Fibroblast of skin of left biceps (primary cell): Measurements from ENCODE around the gene CRABP2.

ENCODE experiments used
- DNase-seq, 2 experiments: peaks; one replicate each; pipeline ENCODE4 v3.0.0-alpha.2; 2013; ENCODE audit warnings: low read depth in 2 of 2

CRABP2 gene

DNA sequence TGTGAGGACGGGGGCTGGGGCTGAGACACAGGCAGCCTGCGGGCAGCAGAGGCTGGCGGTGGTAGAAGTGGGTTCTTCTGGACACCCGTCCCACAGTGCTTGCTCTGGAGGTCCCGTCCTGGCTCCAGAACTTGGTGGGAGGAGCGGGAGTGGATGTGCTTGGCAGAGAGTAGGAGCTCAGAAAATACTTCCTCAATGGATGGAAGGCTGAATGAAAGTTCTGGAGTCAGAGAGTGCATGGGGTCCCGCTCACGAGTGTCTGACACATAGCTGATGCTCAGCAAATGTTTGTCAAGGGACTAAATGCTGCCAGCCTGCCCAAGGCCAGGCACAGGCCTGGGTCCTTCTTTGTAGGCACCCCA lies 14.7 kb downstream of the CRABP2 start:
- no peak for DNase-seq

DNA sequence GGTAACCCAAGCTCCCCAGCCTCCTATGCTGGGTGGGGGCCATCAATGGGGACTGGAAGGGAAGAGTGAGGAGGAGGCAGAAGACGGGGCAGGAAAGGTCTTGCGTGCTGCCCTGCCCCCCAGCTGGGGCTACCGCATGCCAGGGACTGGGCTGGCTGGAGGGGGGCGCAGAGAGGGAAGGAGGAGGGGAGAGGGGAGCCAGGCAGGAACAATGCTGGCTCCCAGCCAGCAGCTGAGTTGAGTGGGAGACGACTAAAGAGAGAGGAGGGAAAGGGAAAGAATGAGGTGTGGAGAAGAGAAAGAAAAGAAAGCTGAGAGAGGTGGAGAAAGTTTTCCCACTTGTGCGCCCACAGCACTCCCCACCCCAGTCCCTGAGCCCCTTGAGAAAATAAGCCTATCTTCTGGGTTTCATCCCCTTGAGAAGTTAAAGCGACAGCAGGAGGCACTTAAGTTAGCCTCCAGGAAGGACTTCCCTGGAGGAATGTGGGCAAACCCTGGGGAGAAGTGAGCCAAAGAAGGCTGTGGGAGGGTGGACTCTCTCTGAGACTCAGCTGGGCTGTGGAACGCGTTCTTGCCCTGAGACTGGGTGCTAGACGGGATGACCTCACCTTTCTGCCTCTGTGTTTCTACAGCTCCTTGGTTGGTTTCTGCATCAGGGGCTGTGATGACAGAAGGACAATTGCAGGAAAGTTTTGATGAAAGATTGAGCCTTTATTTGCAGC lies 15.3 kb downstream of the CRABP2 start:
- DNase-seq = no peak

DNA sequence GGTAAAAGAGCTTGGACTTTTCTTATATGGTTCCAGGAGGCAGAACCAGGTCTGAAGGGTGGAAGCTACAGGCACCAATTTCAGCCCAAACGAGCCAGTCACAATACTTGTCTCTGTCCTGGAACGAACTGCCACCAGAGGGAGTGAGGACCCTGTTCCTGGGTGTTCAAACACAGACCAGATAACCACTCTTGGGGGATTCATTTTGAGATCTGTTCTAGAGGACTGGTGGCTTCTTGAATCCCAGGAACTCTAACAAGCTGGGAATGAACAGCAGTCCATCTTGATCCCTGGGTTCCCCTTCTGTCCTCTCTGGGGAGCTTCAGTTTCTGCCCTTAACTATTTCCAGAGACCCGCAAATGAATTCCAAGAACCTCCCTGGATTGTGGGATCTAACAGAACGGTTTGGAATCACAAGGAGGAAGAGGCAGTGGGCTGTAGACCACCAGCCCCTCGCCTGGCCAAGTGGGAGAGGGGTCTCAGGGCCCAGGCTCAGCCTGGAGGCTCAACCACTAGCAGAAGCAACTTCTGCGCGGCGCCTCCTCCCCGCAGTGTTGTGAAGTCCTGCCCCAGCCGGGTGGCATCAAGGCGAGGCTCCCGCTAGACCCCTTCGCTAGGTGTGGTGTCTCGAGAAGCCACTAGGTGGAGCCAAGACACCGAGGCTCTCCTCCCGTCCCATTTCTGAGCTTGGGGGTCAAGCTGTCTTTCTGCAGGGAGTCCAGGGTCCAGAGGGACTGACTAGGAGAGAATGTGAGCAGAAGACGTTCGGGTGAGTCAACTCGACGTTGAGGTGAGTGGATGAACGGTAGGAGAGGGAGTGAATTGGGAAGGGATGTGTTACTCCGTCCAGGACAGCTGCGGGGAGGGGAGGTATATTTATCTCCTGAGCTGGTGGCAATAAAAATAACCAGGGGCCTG lies 16.1 kb downstream of the CRABP2 start:
- DNase-seq = no peak

DNA sequence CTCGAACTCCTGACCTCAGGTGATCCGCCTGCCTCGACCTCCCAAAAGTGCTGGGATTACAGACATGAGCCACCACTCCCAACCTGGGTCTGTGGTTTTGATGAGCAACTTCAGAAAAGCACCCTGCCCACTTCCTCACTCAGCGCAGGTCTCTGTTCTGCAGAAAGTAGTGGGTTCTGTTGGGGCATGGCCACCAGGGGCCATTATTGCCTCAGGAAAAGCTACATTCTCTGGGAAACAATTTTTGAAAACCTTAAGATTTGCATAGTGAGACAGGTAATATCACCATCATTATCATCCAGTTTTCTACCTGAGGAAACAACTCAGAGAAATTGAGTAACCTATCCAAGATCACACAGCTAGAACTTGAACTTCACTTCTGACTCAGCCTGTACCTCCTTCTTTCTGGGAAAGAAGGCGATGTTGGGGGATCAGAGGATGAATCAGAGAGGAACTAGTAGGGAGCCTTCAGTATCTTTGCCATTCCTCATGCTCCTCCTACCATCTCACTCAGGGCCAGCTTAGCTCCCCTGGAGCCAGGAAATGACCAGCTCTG lies 21.1 kb downstream of the CRABP2 start:
- no peak for DNase-seq

DNA sequence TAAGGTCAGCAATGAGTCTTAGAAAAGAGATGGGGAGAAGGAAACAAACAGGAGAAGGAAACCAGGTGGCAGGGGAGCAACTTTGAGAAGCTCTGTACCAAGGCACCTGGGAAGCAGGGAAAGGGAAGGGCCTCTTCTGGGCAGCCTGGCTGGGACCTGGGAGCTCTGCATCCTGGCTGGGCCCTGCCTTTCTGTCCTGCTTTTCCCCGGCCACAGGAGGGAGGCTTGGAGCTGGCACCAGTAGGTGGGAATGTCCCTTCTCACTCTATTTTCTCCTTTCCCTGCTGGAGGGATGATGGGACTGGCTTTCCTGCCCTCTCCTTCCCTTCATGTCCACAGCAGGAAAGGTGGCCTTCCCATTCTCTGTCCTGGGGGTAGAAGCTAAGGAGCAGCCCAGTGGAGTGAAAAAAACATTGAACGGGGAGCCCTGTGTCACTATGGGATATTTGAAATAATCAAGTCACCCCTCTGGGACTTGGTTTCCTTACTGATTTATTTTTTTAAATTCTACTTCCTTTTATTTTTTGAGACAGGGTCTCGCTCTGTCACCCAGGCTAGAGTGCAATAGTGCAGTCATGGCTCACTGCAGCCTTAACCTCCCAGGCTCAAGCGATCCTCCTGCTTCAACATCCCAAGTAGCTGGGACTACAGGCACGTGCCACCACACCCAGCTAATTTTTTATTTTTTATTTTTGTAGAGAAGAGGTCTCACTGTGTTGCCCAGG lies 23.1 kb downstream of the CRABP2 start:
- no peak for DNase-seq

DNA sequence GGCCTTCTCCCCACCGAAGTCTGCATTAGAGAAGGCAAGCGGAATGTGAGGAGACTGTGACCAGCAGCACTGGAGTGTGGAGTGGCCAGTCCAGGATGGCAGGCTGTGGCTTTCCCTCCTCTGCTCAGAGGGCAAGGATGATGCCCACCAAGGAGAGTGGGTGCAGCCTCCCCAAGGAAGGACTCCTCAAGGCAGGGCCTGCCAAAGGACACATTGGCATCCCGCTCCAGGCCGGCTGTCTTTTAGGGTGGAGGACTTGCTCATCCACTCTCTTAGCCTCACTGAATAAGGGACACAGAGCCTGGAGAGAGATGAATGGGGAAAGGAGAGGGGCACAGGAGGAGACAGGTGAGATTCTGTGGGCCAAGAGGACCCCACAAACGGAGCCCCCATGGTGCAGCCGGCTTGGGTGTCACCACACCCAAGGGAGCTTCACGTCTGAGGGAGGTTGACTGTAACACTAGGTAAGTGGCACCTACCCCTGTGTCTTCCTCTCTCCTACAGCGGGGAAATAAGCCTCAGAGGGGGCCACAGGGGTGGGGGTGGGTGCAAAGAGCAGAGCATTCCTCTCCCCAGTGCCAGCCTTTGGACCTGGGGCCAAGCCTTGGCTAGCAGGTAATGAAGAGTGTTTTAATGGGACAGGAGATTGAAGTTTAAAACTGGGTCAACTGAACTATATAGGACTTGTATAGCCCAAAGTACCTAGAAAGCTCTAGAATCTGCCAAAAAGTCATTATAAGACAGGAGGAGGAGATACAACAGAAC lies 24.0 kb downstream of the CRABP2 start:
- no peak for DNase-seq

DNA sequence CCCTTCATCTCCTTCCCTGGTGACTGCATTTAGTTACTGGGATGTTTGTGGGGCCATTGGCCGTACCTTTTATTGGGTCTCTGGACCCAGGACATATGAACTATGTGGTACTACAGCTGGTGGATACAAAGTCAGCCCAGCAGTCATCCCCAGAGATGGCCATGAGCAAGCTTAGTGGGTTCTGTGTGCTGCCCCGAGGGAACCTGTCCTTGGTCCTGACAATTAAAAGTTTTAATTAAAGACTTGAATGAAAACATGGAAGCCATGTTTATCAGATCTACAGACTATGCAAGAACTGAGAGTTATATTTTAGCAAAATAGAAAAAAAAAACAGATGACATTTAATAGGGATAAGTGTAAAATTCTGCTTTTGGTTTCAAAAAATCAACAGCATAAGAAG lies 25.3 kb downstream of the CRABP2 start:
- DNase-seq = no peak

DNA sequence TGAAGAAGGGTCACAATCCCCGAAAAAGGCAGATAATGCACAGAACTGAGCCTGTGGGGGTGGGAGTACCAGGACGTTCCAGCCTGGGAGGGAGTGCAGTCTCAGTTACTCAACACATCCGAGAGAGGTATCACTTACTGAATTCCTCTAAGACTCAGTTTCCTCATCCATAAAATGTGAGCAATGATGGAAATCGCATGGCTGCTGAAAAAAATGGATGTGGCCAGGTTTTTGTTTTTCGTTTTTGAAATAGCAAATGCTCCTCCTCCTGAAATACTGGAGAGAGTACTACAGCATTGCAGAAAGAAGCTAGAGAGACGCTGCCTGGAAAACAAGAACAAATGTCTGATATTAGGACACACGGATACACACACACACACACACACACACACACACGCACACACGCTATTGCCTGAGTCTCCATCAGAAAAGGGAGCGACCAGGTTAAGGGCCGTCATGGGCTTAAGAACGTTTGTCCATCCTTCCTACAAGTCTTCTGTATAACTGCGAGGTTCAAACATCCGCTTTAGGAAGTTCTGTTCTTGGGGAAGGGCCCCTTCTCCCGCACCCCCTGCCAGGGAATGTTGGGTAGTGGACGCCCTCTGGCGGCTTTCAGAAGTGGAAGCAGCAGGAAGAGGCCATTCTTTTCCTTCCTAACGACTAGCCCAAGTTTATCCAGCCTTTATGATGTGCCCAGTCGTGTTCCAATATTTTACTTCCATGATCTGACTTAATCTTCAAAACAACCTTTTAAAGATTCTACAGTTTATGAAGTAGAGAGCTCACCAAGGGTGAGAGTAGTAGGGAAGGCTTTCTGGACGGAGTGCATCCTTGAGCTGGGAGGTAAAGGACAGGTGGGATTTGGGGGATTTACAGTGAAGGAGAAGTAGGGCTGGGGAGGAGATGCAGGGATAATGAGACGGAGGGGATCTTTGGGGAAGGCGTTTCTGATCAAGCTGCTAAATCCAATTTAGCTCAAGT lies 27.5 kb downstream of the CRABP2 start:
- DNase-seq = peak in 1 of 2 experiments; percentile 67

DNA sequence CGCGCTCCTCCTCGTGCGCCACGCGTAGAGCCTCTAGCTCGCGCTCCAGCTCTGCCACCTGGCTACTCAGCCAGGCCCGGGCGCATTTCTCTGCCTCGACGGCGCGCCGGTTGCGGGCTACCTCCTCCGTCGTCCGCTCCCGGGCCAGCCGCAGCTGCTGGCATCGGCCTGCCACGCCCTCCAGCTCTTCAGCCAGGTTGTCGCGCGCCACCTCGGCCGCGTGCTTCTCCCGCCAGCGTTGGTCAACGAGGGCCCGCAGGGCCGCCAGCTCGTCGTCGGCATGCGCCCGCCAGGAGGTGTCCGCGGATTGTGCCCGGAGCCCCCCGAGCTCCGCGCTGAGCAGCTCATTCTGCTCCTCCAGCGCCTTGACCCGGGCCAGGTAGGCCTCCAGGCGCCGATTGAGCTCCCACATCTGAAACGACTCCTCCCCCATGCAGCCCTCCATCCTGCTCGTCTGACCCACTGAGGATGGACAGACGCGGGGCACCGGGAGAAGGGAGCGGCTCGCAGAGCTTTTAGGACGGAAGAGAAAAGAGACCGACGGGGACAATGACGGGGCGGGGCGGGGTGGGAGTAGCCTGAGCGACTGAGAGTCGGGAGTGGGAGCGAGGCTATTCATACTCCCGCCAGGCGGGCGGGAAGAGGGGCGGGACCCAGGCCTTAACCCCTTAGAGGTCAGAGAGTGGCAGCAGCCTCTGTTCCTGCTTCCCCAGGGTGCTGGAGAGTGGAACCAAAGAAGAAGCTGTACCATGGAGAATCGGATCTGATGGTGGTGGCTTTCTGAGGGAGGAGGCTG lies 28.4 kb downstream of the CRABP2 start, which contains the start of gene NES:
NES (minus strand) TSS at position 588 of the 796 bp plus-strand sequence; CDS start at position 445, 143 bp downstream.
- DNase-seq = no peak

DNA sequence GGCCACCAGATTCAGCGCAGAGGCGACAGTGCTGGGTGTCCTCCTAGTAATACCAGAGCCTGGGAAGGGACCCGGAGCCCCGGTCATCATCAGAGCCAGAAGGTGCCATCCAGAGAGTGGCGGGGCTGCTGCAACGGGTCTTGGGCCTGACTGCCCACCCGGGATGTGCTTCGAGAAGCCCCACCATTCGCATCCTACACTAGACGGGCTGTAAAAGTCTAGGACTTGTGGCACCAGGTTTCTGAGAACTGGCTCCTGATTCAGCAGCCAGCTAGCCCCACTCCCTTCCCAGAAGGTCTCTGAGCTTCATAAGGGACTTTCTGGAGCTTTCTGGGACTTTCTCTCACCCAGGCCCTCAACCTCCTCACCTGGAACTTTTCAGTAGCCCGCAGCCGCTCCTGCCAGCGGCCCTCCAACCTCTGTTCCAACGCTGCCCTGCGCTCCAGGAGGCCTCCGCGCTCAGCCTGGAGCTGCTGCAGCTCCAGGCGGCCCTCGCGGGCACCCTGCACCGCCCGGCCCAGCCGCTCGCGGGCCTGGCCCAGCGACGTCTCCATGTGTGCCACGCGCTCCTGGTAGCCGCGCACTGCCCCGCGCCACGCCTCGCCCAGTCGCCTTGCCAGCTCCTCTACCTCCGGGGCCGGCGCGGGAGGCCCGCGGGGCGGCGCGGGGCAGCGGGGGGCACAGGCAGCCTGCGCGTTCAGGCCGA lies 29.1 kb downstream of the CRABP2 start:
- DNase-seq = no peak

DNA sequence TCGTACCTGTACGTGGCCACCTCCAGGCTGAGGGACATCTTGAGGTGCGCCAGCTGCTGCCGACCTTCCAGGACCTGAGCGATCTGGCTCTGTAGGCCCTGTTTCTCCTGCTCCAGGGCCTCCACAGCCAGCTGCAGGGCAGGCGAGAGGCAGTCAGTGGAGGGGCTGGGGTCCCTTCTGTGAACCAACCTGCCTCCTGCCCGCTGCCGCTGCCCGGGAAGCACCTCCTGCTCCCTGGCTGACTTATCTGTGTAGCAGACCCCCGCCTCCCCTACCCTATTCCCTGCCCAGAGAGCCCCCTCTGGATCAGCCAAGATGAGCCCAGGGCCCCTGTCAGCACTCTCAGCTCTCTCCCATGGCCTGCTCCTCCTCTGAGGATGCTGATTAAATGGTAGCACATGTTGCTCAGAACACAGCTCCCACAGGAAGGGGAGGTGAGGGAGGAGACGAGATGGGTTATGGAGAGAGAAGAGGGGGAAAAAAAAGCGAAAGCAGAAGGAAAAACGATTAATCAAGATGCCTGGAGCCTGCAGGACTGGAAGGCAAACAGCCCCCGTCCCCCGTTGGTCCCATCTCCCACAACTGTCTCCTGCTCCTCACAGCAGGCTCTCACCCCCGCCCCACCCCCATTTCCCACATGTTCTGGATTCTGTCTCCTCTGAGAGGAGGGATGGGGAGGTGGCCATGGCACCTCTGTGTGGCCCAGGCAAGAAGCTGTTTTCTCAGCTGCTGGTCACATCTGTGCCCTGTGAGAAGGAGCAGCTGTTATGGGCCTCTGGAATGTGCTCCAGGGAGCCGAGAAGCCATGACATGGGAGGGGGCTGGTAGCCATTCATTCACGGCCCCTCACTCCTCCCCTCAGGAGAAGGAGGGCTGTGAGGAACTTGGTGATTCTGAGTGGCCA lies 29.9 kb downstream of the CRABP2 start:
- no peak for DNase-seq

DNA sequence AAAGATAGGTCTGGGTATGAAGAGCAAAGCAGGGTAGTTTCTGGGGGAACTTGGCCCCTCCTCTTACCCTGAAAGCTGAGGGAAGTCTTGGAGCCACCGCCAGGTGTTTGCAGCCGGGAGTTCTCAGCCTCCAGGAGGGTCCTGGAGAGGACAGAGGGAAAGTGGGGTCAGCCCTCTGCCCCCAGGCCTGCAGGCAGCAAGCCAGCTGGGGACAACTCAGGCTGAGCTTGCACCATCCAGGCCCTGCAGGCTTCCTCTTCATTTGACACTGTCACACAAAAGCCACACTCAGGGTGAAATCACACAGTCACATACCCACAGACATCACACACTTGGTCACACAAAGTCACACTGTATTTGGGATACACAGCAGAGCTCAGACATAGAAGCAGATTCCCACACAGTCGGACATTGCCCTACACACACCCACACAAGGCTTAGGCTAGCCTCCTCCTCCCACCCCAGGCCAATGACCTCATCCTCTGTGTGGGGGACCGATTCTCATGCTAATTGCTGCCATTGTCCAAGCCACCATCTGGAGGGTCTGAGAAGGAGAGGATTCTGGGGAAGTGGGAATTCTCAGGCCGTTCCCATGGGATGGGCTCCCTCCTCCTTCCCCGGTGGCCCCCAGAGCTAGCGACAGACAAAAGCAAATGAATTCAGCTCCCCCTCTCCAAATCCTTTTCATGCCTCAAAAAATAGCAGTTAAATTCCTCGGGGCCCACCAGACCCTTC lies 31.8 kb downstream of the CRABP2 start:
- no peak for DNase-seq

DNA sequence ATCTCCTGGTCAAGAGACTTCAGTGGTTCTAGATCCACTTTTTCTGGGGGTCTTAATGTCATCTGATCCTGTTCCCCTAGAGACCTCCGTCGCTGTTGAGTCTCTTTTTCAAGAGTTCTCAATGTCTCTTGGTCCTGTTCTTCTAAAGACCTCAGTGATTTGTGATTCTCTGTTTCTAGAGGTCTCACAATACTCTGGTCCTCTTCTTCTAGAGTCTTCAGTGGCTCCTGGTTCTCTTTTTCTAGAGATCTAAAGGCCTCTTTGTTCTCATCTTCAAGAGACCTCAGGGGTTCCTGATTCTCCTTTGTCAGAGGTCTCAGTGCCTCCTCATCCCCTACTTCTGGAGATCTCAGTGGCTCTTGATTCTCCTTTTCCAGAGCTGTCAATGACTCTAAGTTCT lies 33.6 kb downstream of the CRABP2 start:
- no peak for DNase-seq

DNA sequence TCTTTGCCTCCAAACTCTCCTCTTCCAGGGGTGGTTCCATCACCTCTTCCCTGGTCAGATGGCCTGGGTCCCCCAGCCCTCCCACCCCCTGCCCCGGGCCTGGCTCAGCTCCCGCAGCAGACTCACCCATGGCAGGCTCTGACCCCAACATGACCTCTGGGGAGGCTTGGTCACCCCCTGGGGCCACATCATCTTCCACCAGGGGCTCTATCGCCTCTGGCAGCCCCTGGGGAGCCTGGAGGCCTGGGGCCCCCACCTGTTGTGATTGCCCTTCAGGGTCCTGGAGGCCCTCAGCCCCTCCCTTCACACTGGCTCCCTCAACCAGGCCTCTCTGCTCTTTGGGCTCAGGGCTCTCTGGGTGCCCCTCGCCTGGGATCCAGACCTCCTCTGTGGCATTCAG lies 34.6 kb downstream of the CRABP2 start:
- no peak for DNase-seq

DNA sequence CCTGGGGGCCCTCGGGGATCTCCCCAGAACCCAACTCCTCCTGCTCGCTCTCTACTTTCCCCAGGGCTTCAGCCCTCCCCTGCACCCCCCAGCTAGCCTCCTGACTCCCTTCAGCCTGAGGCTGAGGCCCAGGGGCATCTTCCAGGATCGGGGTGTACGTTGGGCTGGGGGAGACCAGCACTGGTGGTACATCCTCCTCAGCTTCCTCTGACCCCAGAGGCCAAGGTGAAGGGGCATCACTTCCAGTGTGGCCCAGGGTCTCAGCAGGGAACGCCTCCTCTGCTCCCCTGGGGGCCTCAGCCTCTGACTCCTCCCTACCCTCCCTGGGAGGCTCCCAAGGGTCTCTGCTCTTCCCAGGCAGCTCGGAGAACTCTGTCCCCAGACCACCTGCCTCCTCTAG lies 35.0 kb downstream of the CRABP2 start:
- no peak for DNase-seq

DNA sequence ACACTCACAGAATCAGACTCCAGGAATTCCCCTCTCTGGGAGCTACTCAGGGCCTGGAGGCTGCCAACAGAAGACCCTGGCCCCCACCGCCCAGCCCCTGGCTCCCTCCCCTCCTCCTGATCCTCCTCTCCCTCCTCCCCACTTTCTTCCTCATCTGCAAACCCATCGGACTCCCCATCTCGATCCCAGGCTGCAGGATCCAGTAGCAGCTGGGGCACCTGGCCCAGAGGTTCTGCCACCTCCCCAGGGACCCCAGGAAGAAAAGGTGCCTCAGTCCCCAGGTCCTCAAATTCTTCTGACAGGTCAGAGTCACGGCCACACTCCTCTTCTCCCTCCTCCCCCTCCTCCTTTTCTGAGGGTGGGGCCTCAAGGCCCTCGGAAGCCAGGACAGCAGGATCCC lies 35.6 kb downstream of the CRABP2 start:
- no peak for DNase-seq
